Trophoblast cell (in vitro differentiated cells and primary cell): ENCODE results near the gene CDC34.

Experiments used
- DNase-seq, 2 donors: peaks; one replicate each; pipeline ENCODE4 v3.0.0-alpha.2; 2016
- H2AFZ ChIP-seq: 2 replicates; pipeline ENCODE4 v1.6.1; 2013; ENCODE audit warnings: low read length, moderate library complexity, mild to moderate bottlenecking; ENCODE audit not compliant: insufficient read depth, poor library complexity
- H2AK5ac ChIP-seq: 2 replicates; pipeline ENCODE4 v1.6.1; 2013; ENCODE audit warnings: mild to moderate bottlenecking, low read length
- H2BK120ac ChIP-seq: 2 replicates; pipeline ENCODE4 v1.6.1; 2013; ENCODE audit warnings: low read length, mild to moderate bottlenecking, moderate library complexity; ENCODE audit not compliant: insufficient read depth, poor library complexity
- H2BK12ac ChIP-seq: 2 replicates; pipeline ENCODE4 v1.6.1; 2013; ENCODE audit warnings: mild to moderate bottlenecking, low read length, moderate library complexity
- H2BK5ac ChIP-seq: 2 replicates; pipeline ENCODE4 v1.6.1; 2013; ENCODE audit warnings: low read length, low read depth, moderate library complexity, mild to moderate bottlenecking; ENCODE audit not compliant: poor library complexity
- H3K14ac ChIP-seq: 2 replicates; pipeline ENCODE4 v1.6.1; 2013; ENCODE audit warnings: mild to moderate bottlenecking, low read length
- H3K18ac ChIP-seq: 2 replicates; pipeline ENCODE4 v1.6.1; 2013; ENCODE audit warnings: mild to moderate bottlenecking, low read length
- H3K23ac ChIP-seq: 2 replicates; pipeline ENCODE4 v1.6.1; 2013; ENCODE audit warnings: low read length
- H3K27ac ChIP-seq: 2 replicates; pipeline ENCODE4 v1.5.1; 2013; ENCODE audit warnings: low read depth, mild to moderate bottlenecking, inconsistent platforms, low read length, moderate library complexity
- H3K27me3 ChIP-seq: 2 replicates; pipeline ENCODE4 v1.6.1; 2013; ENCODE audit warnings: inconsistent platforms, mild to moderate bottlenecking, low read length, moderate library complexity; ENCODE audit not compliant: insufficient read depth
- H3K36me3 ChIP-seq, 2 experiments: 1 replicate in 1 of 2; 2 replicates in 1 of 2; pipeline ENCODE4 v1.6.1; 2013; ENCODE audit warnings: low read length in 2 of 2, mild to moderate bottlenecking in 2 of 2, moderate library complexity in 1 of 2; ENCODE audit not compliant: insufficient read depth in 2 of 2, control insufficient read depth in 1 of 2
- H3K4ac ChIP-seq: 2 replicates; pipeline ENCODE4 v1.6.1; 2013; ENCODE audit warnings: low read depth, mild to moderate bottlenecking, low read length, moderate library complexity
- H3K4me1 ChIP-seq, 2 experiments: 1 replicate in 1 of 2; 2 replicates in 1 of 2; pipeline ENCODE4 v1.6.1; 2013; ENCODE audit warnings: low read length in 2 of 2, mild to moderate bottlenecking in 2 of 2, moderate library complexity in 1 of 2; ENCODE audit not compliant: insufficient read depth in 2 of 2, control insufficient read depth in 1 of 2
- H3K4me2 ChIP-seq: 2 replicates; pipeline ENCODE4 v1.6.1; 2013; ENCODE audit warnings: inconsistent platforms, mild to moderate bottlenecking, low read length, moderate library complexity
- H3K4me3 ChIP-seq: 2 replicates; pipeline ENCODE4 v1.5.1; 2013; ENCODE audit warnings: mild to moderate bottlenecking, low read depth, low read length, inconsistent platforms
- H3K79me1 ChIP-seq: one replicate; pipeline ENCODE4 v1.6.1; 2013; ENCODE audit warnings: low read length
- H3K79me2 ChIP-seq: 2 replicates; pipeline ENCODE4 v1.6.1; 2013; ENCODE audit warnings: low read length, mild to moderate bottlenecking; ENCODE audit not compliant: control insufficient read depth, insufficient read depth, poor library complexity
- H3K9ac ChIP-seq: 2 replicates; pipeline ENCODE4 v1.6.1; 2013; ENCODE audit warnings: mild to moderate bottlenecking, low read length
- H3K9me3 ChIP-seq: 2 replicates; pipeline ENCODE4 v1.6.1; 2013; ENCODE audit warnings: low read depth, mild to moderate bottlenecking, control low read depth, inconsistent platforms, low read length; ENCODE audit not compliant: insufficient read depth
- H4K12ac ChIP-seq: 2 replicates; pipeline ENCODE4 v1.6.1; 2013; ENCODE audit warnings: low read depth, mild to moderate bottlenecking, low read length, moderate library complexity
- H4K8ac ChIP-seq: 2 replicates; pipeline ENCODE4 v1.6.1; 2013; ENCODE audit warnings: low read depth, mild to moderate bottlenecking, low read length, moderate library complexity
- H4K91ac ChIP-seq: one replicate; pipeline ENCODE4 v1.6.1; 2013; ENCODE audit warnings: low read depth, mild to moderate bottlenecking, low read length, moderate library complexity
- WGBS: extraction: QIAGEN DNeasy Blood & Tissue Kit; methylation state at CpG from one replicate; pipeline ENCODE4 v1.1.7; 2013; ENCODE audit warnings: missing lambda C conversion rate; ENCODE audit not compliant: insufficient read length, insufficient coverage; ENCODE audit errors: extremely low coverage; 5-methylcytosine and 5-hydroxymethylcytosine counted together

Gene CDC34

DNA sequence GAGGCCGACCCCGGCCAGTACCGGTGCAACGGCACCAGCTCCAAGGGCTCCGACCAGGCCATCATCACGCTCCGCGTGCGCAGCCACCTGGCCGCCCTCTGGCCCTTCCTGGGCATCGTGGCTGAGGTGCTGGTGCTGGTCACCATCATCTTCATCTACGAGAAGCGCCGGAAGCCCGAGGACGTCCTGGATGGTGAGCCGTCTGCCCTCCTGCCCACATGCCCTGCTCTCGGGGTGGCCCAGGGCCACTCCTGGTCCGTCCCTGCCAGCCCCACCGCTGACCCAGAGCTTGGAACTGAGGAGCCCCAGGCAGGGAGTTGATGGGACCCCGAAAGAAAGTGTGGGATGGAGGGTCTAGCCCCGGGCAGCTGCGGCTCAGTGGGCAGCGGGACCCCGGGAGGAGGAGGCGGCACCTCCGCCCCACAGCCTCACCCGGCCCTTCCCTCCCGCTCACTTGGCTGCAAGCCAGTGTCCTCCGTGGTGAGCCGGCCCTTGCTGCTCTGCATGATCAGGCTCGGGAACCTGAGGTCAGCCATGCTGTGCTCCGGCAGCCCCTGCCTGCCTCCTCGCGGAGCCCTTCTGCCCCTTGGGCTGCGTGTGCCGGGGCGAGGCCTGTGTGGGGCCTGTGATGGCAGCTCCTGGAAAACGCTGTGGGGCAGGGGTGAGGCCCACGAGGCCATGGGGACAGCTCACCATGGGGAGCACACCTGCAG is 50.0 kb downstream of the CDC34 start:
- no peak overlapping the region for H4K91ac ChIP-seq

DNA sequence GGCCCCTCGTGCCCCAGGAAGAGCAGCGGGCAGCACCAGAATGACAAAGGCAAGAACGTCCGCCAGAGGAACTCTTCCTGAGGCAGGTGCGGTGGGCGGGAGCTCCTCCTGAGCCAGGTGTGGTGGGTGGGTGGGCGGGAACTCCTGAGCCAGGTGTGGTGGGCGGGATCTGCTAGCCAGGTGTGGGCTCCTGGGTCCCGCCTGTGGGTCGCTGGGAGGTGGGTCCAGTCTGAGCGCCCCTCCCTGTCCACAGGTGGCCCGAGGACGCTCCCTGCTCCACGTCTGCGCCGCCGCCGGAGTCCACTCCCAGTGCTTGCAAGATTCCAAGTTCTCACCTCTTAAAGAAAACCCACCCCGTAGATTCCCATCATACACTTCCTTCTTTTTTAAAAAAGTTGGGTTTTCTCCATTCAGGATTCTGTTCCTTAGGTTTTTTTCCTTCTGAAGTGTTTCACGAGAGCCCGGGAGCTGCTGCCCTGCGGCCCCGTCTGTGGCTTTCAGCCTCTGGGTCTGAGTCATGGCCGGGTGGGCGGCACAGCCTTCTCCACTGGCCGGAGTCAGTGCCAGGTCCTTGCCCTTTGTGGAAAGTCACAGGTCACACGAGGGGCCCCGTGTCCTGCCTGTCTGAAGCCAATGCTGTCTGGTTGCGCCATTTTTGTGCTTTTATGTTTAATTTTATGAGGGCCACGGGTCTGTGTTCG is 51.1 kb downstream of the CDC34 start:
- H3K4me1 ChIP-seq = no peaks in the 10 kb centered on the region
- no peak overlapping the region for H3K23ac ChIP-seq
- no peak overlapping the region for H2BK120ac ChIP-seq
- no peak overlapping the region for H2BK12ac ChIP-seq
- DNase-seq = peak in 1 of 2 donors; percentile 29
- H3K9me3 ChIP-seq = peaks cover 3% of the 10 kb centered on the region
- H3K27me3 ChIP-seq = no peaks in the 10 kb centered on the region
- no peak overlapping the region for H3K4me2 ChIP-seq
- H2BK5ac ChIP-seq = no peak overlapping the region
- no peak overlapping the region for H4K12ac ChIP-seq
- no peak overlapping the region for H3K14ac ChIP-seq
- H3K4me3 ChIP-seq = no peak overlapping the region
- H2AFZ ChIP-seq = no peak overlapping the region
- H3K79me2 ChIP-seq = peaks cover 5% of the 10 kb centered on the region
- H4K91ac ChIP-seq = no peak overlapping the region
- H3K27ac ChIP-seq = no peak overlapping the region
- H3K9ac ChIP-seq = no peak overlapping the region
- no CpG with 5 or more reads among the region's 31 CpGs for WGBS
- no peak overlapping the region for H2AK5ac ChIP-seq
- H3K18ac ChIP-seq = no peak overlapping the region
- no peak overlapping the region for H4K8ac ChIP-seq
- no peak overlapping the region for H3K4ac ChIP-seq
- no peaks in the 10 kb centered on the region for H3K79me1 ChIP-seq
- peaks cover 48 to 56% of the 10 kb centered on the region in 2 experiments for H3K36me3 ChIP-seq

More for the DNA sequence above, 50.0 kb downstream of the CDC34 start:
- H3K4me3 ChIP-seq = no peak overlapping the region
- H3K79me1 ChIP-seq = no peaks in the 10 kb centered on the region
- no peak overlapping the region for H2BK120ac ChIP-seq
- H4K12ac ChIP-seq = no peak overlapping the region
- H2BK12ac ChIP-seq = no peak overlapping the region
- no peak overlapping the region for H3K23ac ChIP-seq
- no peak overlapping the region for H3K9ac ChIP-seq
- no CpG with 5 or more reads among the region's 40 CpGs for WGBS
- no peak overlapping the region for H2AK5ac ChIP-seq
- peaks cover 15% of the 10 kb centered on the region for H3K79me2 ChIP-seq
- H4K8ac ChIP-seq = no peak overlapping the region
- H2BK5ac ChIP-seq = no peak overlapping the region
- H3K36me3 ChIP-seq = peaks cover 58 to 67% of the 10 kb centered on the region in 2 experiments
- H3K27ac ChIP-seq = no peak overlapping the region
- no peak for DNase-seq
- H3K4me2 ChIP-seq = no peak overlapping the region
- no peak overlapping the region for H2AFZ ChIP-seq
- H3K4ac ChIP-seq = no peak overlapping the region
- no peak overlapping the region for H3K14ac ChIP-seq
- no peak overlapping the region for H3K18ac ChIP-seq
- peaks cover 3% of the 10 kb centered on the region for H3K9me3 ChIP-seq
- no peaks in the 10 kb centered on the region for H3K27me3 ChIP-seq
- H3K4me1 ChIP-seq = peaks cover 0 to 3% of the 10 kb centered on the region in 2 experiments

DNA sequence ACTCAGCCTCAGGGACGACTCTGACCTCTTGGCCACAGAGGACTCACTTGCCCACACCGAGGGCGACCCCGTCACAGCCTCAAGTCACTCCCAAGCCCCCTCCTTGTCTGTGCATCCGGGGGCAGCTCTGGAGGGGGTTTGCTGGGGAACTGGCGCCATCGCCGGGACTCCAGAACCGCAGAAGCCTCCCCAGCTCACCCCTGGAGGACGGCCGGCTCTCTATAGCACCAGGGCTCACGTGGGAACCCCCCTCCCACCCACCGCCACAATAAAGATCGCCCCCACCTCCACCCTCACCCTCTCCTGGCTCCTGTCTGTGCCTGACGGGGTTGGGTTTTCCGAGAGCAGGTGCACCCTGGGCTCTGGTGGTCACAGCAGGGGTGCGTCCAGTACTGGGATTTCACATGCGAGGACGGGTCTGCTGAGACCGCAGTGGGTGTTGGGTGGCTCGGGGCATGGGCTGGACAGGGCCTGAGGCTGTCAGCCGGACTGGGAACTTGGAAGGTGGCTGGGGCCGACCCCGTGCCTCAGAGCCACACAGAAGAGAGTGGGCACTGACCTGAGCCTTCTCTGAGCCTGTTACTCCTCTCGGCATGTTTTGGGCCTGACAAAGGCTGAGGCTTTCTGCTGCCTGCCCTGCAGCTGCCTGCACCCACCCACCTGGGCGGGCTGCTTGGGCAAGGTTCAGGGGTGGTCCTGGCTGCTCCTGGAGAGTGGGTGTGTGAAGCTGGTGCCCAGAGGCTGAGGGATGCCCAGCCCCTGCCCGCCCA is 51.8 kb downstream of the CDC34 start:
- H3K79me2 ChIP-seq = no peaks in the 10 kb centered on the region
- no peak overlapping the region for H3K18ac ChIP-seq
- H3K9ac ChIP-seq = no peak overlapping the region
- no peak overlapping the region for H4K91ac ChIP-seq
- H3K9me3 ChIP-seq = peaks cover 3% of the 10 kb centered on the region
- peaks cover 5% of the 10 kb centered on the region for H3K27me3 ChIP-seq
- no peak overlapping the region for H3K14ac ChIP-seq
- H2BK12ac ChIP-seq = no peak overlapping the region
- peaks cover 43 to 49% of the 10 kb centered on the region in 2 experiments for H3K36me3 ChIP-seq
- no peak overlapping the region for H3K4me3 ChIP-seq
- no peak overlapping the region for H3K23ac ChIP-seq
- no peak overlapping the region for H2AK5ac ChIP-seq
- H2AFZ ChIP-seq = no peak overlapping the region
- no peak overlapping the region for H2BK120ac ChIP-seq
- no peak overlapping the region for H3K4me2 ChIP-seq
- WGBS = no CpG with 5 or more reads among the region's 27 CpGs
- H3K4me1 ChIP-seq = no peaks in the 10 kb centered on the region
- no peak overlapping the region for H3K27ac ChIP-seq
- no peak overlapping the region for H2BK5ac ChIP-seq
- DNase-seq = no peak
- H4K8ac ChIP-seq = no peak overlapping the region
- no peaks in the 10 kb centered on the region for H3K79me1 ChIP-seq
- H3K4ac ChIP-seq = no peak overlapping the region
- H4K12ac ChIP-seq = no peak overlapping the region

DNA sequence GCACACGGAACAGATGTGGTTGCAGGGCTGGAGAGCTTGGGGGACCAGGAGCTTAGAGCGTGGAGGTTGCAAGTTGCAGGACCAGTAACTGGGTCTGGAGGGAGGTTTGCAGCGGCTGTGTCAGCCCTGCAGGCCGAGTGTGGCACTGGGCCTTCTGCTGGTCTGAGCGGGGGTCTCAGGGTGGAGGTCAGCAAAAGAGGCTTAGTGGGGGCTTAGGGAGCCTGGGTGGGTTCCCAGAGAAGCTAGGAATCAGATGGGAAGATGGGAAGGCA is 52.3 kb downstream of the CDC34 start:
- H3K23ac ChIP-seq = no peak overlapping the region
- DNase-seq = no peak
- no peak overlapping the region for H2BK120ac ChIP-seq
- no peak overlapping the region for H3K9ac ChIP-seq
- no peak overlapping the region for H3K4me2 ChIP-seq
- H3K27ac ChIP-seq = no peak overlapping the region
- no peak overlapping the region for H2BK12ac ChIP-seq
- no peak overlapping the region for H4K91ac ChIP-seq
- no peak overlapping the region for H3K14ac ChIP-seq
- H3K27me3 ChIP-seq = peaks cover 9% of the 10 kb centered on the region
- no peaks in the 10 kb centered on the region for H3K79me1 ChIP-seq
- no peaks in the 10 kb centered on the region for H3K4me1 ChIP-seq
- no peak overlapping the region for H2AK5ac ChIP-seq
- H4K12ac ChIP-seq = no peak overlapping the region
- no peak overlapping the region for H3K4ac ChIP-seq
- H2BK5ac ChIP-seq = no peak overlapping the region
- H3K9me3 ChIP-seq = peaks cover 7% of the 10 kb centered on the region
- H3K4me3 ChIP-seq = no peak overlapping the region
- WGBS = no CpG with 5 or more reads among the region's 5 CpGs
- no peak overlapping the region for H2AFZ ChIP-seq
- H3K79me2 ChIP-seq = no peaks in the 10 kb centered on the region
- no peak overlapping the region for H3K18ac ChIP-seq
- H3K36me3 ChIP-seq = peaks cover 43 to 46% of the 10 kb centered on the region in 2 experiments
- H4K8ac ChIP-seq = no peak overlapping the region
